ENCODE measurements around the gene GRIK1.

Gene GRIK1

DNA sequence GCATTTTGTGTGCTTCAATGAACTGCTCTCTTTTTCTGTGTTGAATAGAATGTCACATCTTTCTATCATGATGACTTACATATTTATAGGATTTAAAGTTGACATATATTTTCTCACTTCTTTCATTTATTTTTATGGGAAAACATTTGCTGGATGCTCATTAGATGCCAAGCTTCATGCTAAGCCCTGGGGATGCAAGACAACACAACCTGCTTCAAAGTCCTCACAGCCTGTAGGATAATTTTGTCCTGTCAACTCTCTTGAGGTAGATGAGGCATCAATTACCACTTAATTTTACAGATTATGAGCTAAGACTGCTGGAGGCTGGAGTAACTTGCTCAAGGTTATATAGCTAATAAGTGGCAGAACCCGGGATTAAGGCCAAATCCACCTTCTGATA is 264.3 kb downstream of the GRIK1 start:
- DNase-seq (ENCODE audit: low read depth in 2 of 3, low spot score in 2 of 3), result no peak

DNA sequence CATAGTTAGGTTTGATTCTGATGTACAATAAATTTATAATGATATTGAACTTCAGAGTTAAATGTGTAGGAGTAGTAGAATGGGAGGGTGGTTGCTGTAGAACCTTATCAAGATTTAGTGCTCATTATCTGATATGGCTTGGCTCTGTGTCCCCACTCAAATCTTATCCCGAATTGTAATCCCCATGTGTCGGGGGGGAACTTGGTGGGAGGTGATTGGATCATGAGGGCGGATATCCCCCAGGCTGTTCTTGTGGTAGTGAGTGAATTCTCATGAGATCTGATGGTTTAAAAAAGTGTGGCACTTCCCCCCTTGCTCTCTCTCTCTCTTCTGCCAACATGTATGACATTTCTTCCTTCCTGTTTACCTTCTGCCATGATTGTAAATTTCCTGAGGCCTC is 265.5 kb downstream of the GRIK1 start:
- DNase-seq (ENCODE audit: low read depth in 2 of 3, low spot score in 2 of 3), result no peak

DNA sequence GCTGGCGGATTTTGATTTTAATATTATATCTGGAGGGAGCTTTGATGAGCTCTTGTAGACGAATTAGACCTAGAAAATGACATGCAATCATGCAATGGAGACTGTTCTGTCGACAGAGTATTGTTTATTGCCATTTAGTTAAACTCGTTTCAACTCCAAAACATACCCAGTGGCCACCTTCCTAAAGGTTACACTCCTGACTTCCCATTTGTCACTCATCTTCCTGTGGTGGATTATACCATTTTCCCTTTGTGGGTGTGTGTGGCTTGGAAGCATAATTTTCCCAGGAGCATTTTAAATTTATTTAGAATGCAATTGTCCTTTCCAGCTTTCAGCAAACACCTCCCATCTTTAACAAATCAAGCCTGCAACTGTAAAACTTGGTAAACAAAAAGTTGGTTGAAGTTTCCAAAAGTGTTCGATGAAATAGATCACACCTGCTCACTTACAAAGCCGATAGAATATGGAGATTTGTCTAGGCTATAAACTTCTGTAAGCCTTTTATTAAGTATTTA is 266.6 kb downstream of the GRIK1 start:
- DNase-seq (ENCODE audit: low read depth in 2 of 3, low spot score in 2 of 3), result no peak

DNA sequence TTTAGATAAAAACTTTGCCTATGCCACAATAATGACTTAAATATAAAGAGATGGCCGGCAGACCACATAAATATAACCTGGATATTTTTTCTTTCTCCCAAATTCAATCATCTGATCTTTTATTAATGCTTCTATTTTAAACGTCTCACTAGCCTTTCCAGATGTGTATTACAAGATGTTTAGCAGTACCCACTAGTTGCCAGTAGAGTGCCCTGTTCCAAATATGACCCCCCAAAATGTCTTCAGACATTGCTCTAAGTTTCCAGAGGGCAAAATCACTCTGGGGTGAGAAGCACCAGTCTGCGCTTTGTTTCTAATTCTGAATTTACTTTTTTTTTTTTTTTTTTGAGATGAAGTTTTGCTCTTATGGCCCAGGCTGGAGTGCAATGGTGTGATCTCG is 268.1 kb downstream of the GRIK1 start:
- DNase-seq (ENCODE audit: low read depth in 2 of 3, low spot score in 2 of 3), result no peak

DNA sequence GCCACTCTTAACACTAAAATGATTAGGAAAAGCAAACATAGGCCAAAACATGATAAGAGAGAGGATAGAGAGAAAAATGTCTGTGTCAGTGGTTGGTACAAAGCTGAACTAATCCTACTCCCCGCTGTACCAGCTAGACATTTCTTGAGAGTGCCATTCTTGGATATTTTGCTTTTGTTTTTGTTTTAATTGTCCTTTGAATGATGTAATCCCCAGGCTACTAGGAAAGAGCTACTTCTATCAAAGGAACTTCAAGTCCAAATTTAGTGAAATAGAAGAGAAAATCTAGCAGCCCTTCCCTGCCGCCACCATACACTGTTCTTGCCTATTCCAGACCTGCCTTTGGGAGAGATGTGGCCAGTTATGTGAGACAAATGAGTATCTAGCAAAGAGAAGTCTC is 269.6 kb downstream of the GRIK1 start:
- DNase-seq (ENCODE audit: low read depth in 2 of 3, low spot score in 2 of 3), result no peak

DNA sequence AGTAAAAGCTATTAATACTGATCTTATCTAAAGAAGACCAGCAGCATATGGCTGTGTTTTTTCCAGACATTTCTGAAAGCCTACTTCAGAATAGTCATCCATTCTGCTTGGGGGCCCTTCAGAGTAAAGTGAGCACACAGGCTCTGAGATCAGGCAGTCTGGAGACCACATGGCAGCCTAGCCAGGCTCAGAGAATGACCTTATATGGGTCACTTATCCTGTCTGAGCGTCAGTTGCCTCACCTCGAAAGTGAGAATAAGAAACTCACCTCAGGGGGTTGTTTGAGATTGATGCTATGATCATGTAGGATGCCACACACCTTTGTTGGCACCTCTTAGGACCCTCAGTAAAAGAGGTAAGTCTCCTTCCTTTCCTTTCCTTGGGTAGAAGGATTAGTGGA is 270.4 kb downstream of the GRIK1 start:
- no peak for DNase-seq (ENCODE audit: low read depth in 2 of 3, low spot score in 2 of 3)

DNA sequence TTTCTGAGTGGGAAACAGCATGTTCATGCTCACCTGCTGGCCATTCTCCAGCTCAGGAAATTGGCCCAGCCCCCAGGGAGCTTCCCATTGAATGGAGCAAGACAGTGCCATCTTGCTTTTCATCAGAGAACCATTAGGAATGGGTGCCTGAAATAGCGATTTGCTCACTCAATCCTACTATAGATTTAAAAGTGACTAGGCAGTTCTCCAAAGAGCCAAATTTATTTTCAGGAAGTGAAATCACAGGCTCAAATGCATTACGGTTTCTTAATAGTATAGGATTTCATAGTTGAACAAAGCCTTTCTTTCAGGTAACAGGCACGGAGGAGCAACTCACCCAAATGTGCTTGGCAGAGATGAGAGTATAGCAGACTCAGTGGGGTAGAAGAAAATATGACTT is 272.1 kb downstream of the GRIK1 start:
- no peak for DNase-seq (ENCODE audit: low read depth in 2 of 3, low spot score in 2 of 3)

DNA sequence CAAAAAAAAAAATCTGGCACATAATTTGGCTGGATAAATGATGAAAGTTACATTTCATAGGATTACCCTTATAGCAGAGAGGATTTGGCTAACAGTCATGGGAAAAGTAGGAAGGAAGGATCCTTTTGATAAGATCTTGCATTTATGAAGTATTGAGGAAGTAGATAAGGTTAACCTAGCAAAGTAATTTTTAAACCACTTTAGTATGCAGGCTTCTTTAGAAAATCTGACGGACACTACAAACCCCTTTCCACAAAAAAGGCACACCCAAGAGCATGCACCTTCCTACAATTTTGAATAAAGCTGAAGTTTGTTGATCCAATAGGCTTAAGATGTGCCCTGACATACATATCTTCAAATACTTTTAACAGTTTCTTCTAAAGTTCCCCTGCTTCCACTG is 275.2 kb downstream of the GRIK1 start:
- no peak for DNase-seq (ENCODE audit: low read depth in 2 of 3, low spot score in 2 of 3)

DNA sequence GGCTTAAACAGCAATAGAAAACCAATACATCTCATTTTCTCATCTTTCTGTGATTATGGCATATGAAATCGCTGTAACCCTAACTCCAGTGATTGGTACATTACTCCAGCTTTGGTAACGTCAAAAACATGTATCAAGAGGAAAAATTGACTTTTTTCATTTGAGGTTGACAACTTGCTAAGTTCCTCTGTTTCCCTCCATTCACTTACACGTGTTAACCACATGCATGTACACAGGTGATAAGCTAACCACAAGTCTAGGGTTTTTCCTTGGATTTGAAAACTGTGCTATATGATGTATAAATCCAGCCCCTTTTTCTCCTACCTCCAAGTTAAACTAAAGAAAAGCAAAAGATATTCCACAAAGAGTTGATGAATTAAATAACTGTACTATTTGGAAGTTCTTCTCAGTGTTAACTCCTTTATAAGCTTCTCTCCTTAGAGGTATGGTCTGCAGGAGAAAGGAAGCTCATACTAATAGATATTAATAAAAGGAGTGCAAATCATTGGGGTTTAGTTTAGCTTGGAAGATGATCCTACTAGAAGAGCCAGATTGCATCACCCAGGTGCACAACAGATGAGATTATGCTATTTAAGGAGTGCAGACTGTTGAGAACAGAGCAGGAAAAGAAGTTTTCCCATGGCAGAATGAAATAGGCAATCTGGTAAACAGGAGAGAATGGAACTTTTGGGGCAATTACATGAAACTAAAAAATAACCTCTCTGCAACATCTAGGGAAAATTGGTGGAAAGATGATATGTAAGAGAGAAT is 277.9 kb downstream of the GRIK1 start:
- no peak for DNase-seq (ENCODE audit: low read depth in 2 of 3, low spot score in 2 of 3)

DNA sequence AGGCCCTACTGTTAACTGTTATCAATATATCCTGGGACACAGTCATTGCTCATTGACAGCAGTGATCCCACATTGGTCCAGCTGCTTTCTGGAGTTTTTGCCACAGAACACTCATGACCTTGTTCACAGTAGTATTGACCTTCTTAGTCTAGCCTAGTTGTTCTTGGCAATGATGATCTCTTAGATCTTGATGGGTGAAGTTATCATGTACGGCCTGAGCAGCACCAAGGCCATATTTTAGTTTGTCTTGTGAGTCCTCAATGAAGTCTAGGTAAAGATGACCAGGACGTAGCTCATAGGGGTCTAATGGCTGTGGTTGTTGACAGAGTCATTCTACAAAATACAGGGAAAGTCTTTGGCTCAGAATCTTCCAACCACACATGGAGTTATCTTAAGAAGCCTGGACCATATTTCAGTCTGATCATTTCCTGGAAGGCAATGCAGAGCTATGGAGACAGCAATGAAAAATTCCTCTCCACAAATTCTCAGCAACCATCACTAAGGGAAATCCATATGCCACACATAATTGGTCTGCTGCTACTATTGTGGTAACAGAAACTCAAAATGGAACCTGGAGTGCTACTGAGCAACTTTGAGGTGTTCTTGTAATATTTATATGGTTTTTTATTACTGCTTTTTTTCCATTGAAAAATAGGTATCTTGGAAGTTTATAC is 279.6 kb downstream of the GRIK1 start:
- no peak for DNase-seq (ENCODE audit: low read depth in 2 of 3, low spot score in 2 of 3)

DNA sequence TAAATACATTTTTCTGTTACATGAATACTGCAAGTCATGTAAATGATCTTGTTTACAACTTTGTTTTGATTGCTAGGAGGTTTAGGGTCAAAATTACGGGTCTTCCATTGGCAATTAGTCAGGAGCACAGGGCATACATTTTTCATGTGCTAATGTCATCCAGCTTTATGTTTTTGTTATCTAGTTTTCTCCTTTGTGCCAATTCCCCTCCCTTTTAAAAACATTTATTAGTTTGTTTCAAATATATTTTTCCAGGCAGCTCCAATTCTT is 280.9 kb downstream of the GRIK1 start:
- no peak for DNase-seq (ENCODE audit: low read depth in 2 of 3, low spot score in 2 of 3)

DNA sequence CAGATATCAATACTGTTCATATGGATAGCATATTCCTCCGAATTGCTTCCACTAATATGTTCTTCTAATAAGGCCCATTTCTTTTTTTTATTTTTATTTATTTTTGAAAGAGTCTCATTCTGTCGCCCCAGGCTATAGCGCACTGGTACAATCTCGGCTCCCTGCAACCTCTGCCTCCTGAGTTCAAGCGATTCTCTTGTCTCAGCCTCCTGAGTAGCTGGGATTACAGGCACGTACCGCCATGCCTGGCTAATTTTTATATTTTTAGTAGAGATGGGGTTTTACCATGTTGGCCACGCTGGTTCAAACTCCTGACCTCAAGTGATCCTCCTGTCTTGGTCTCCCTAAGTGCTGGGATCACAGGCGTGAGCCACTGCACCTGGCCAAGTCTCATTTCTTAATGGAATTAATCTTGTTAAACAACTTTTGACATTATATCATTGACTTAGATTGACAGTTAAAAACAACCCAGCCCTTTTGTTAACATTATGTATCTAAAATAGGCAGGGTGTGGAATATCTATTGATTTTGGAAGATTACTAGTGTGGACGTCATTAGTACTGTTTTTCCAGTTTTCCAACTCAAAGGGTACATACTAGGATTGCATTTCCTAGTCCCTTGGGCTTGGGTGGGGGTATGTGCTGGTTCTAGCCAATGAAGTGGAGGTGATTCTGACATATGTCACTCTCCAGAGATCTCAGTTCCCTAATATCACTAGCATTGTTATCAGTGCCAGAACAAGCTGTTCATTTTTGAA is 281.4 kb downstream of the GRIK1 start:
- no peak for DNase-seq (ENCODE audit: low read depth in 2 of 3, low spot score in 2 of 3)

DNA sequence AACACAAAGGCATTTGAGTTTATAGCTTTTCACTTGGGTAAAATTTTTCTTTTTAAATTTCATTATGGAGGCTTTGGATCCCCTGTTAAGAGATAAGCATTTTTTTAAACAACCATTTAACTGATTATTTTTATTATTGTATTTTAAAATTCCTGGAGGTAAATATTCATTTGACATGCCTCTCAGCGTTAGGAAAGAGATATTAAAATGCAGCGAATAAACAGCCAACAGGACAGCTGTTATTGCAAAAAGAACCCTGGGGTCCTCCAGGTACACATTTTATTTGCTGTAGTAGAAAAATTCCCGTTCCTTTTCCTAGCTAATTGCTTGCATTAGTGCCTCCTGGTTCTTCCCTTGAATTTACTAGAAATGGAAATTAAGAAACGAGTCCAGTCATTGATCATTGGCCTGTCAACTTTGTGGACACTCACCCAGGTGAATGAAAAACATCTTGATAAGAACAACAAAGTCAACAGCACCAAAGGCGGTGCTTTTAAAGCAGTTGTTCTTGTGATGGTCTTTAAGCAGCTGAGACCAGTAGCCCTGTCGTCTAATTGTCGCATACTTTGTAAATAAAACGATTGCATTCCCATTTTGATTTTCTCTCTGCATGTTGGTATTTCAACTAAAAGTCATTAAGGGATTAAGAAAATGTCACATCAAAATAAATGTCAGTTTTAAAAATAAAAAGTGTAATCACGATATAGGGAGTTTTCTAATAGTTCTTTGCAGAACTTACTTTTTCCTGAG is 282.4 kb downstream of the GRIK1 start:
- no peak for DNase-seq (ENCODE audit: low read depth in 2 of 3, low spot score in 2 of 3)

DNA sequence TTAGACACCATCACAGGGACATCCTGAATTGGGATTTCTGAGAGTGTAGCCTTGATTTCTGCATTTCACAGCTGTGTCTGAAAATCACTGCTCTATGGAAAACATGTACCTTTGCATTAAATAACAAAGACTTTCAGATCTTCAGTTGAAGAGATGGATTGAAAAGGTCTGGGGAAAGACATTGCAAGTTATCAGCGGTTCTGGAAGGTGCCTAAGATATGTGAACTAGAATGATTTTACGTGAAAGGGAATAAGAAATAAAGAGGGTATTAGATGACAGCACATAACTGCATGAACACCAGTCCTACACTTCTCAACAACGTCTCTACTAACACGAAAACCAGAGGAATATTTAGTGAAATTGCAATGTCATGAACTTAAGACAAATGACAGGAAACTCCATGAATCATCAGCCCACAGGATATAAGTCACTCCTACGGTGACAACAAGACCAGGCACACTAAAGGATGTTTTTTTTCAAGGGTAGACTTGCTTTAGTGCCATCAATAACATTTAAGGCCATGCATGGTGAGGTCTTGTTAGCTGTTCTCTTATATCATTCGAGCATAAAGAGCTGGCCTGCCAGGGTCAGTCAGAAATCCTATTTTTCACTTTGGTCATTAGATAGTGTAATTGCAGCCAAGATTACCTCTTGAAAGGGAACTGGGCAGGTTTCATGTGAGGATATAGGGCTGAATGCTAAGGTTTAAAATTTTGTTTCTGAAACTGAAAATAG is 283.1 kb downstream of the GRIK1 start:
- DNase-seq (ENCODE audit: low read depth in 2 of 3, low spot score in 2 of 3), result no peak

DNA sequence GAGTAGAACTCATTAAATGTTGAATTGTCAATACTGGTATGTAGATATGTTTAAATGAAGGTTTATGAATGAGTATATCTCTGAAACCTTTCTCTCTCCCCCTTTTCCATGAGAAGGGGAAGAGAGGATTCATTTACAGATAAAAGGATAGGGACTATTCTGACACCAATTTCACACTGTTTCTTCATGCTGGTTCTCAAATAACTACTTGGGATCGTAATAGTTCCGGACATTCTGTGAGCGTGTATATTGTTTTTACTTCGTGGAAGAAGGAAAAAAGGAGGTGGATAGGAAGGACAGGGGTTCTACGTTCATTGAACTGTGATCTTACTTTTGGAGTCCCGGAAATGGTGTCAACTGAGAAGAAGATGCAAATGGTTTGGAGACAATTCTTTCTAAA is 284.2 kb downstream of the GRIK1 start:
- DNase-seq (ENCODE audit: low read depth in 2 of 3, low spot score in 2 of 3), result no peak

DNA sequence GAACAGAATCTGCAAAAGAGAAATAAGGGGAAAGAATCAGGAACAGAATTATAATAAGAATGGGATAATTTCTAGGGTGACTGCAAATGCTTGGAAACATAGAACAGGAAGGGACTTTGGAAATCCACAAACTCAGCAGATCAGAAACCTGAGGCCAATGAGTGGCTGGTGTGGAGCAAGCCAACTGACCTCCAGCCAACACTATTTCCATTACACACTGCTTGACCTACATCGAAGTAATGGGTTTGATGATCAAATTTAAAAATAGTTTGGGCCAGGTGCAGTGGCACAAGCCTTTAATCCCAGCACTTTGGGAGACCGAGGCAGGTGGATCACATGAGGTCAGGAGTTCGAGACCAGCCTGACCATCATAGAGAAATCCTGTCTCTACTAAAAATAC is 284.9 kb downstream of the GRIK1 start:
- DNase-seq (ENCODE audit: low read depth in 2 of 3, low spot score in 2 of 3), result no peak

DNA sequence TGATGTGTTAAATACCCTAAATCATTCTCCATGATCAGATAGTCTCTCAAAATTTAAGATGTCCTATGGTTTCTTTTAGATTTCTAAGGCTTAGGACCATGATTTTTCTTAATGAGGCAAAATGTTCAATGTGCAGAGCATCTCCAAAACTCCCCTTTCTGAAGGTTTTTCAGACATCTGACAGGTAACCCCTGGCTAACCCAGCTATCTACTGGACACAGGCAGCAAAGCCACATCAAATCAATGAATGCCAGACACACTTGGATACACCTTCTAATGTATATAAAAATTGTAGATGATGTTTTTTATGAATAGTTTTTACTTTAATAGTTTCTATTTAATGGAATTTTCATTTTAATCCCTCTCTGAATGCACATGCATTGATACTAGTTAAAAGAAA is 285.6 kb downstream of the GRIK1 start:
- DNase-seq (ENCODE audit: low read depth in 2 of 3, low spot score in 2 of 3), result no peak

DNA sequence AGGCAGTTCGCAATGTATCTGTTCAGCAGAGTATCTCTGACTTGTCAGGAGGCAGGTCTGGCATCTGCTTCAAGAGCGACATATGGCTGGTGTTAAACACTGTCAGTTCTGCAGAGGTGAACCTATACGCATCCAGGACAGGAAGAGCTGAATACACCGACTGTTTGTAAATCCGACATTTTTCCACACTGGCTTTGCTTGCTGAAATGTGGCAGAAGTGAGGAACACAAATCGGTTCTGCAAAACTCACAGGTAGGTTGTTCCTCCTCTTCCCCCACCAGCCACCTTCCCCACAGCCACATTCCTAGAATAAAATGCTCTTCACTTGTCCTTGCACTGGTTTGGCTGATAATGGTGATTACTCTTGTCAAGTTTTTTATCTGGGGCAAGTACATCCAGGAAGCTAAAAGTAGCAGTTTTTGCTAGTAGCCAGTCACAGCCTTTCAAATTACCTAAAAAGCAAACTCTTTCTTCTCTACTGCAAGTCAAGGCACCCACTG is 289.2 kb downstream of the GRIK1 start:
- DNase-seq (ENCODE audit: low read depth in 2 of 3, low spot score in 2 of 3), result no peak

DNA sequence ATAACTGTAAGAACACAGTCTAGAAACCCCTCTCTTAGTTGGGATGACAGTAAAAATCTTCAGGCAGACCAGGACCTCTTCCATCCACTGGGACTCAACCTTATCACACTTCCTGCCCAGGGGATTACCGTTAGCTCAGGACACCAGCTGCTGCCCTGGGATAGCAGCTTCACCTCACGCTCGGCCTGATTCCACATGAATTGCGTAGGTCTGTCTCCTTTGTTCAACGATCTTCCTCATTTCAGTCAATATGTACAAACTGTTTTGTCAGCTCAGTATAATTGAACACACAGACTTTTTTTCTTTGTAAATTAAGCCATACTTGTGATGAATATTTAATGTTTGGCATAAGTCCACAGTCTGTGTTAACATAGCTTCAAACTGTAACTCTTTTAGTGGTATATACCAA is 290.4 kb downstream of the GRIK1 start:
- DNase-seq (ENCODE audit: low read depth in 2 of 3, low spot score in 2 of 3), result no peak

DNA sequence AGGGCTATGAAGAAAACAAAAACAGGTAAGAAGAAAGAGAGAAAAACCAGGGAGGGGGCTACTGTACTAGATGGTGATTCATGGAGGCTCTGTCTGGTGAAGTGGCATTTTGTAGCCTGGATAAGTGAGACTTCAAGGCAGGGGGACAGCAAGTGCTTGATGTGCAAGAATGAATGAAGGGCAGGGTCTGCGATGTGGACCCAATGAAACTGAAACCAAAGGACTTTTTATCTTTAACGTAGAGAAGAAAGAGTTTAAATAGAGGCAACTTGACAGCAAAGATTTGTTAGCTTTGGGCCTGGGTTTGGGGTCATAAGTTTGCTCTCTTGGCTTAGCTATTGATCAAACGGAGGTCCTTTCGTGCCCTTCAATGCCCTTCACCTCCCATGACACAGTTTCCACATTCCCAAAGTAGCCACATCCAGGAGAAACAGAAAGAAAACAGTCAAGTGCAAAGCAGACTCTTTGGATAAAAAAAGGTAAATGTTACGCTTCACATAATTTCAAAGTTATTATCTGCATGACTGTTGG is 291.0 kb downstream of the GRIK1 start:
- DNase-seq (ENCODE audit: low read depth in 2 of 3, low spot score in 2 of 3), result no peak

All from activated CD8-positive, alpha-beta memory T cell treated with anti-CD3 and anti-CD28 coated beads for 48 hours (primary cell).